Right lobe of liver (tissue), 6 donors: Measurements from ENCODE around the gene ANKRD27. TPM values are rescaled to one million over a fixed set of nuclear protein-coding genes. Genes with fewer than 3 reads are reported as not detected.
A peak's percentile ranks its signal among the peaks of the same experiment; 100 is the strongest.

Experiments used
- ATAC-seq, 4 donors: fragments of 200-7000 bp; cut with Tn5 transposase; one replicate each; pipeline ENCODE4 v1.9.1; 2020; ENCODE audit warnings: mild to moderate bottlenecking in 4 of 4, moderate library complexity in 4 of 4
- DNase-seq, 3 donors: peaks; one replicate each; pipeline ENCODE4 v3.0.0-alpha.2; 2020
- H3K27ac ChIP-seq, 3 donors: fragments of 200-600 bp; one replicate each; pipeline ENCODE4 v1.8.0; 2022
- H3K27me3 ChIP-seq, 2 donors: fragments of 200-600 bp; one replicate each; pipeline ENCODE4 v1.8.0; 2022
- H3K36me3 ChIP-seq, 4 donors: fragments of 200-600 bp; sonication (generic) in 1 of 4; one replicate each; pipeline versions ENCODE4 v1.5.1 to v1.8.0; 2017 to 2022; ENCODE audit warnings: control low read depth in 1 of 4
- H3K4me1 ChIP-seq, 4 donors: fragments of 200-600 bp; sonication (generic) in 1 of 4; one replicate each; pipeline versions ENCODE4 v1.5.1 to v1.8.0; 2017 to 2022; ENCODE audit warnings: control low read depth in 1 of 4
- H3K4me3 ChIP-seq, 3 donors: fragments of 200-600 bp; one replicate each; pipeline ENCODE4 v1.8.0; 2022
- H3K9me3 ChIP-seq, 4 donors: fragments of 200-600 bp; sonication (generic) in 1 of 4; one replicate each; pipeline versions ENCODE4 v1.5.1 to v1.8.0; 2017 to 2022; ENCODE audit warnings: control low read depth in 1 of 4
- CTCF ChIP-seq, 4 donors: fragments of 200-600 bp in 3 of 4; fragments of 450-650 bp in 1 of 4; IDR thresholded peaks; one replicate each; pipeline versions ENCODE4 v1.5.1 to v1.8.0; 2016 to 2022; ENCODE audit warnings: antibody characterized with exemption in 4 of 4, mild to moderate bottlenecking in 2 of 4
- POLR2A ChIP-seq: fragments of 450-650 bp; IDR thresholded peaks from one replicate; pipeline ENCODE4 v1.6.1; 2017; ENCODE audit warnings: antibody characterized with exemption, mild to moderate bottlenecking
- WGBS: methylation state at CpG from one replicate; pipeline ENCODE4 v1.1.6; 2018; ENCODE audit warnings: low coverage, low lambda C conversion rate; ENCODE audit not compliant: insufficient coverage; ENCODE audit errors: missing lambda C conversion rate; 5-methylcytosine and 5-hydroxymethylcytosine counted together
- intact Hi-C, 2 donors: fragments of 100-400 bp; cut with DNase I; formaldehyde crosslinking; loops; one replicate each; pipeline versions ENCODE4 v1.11.2 to v1.14.1; 2022
- total RNA-seq, 6 experiments: library from RNA; depleted of rRNA in 2 of 6; stranded (reverse); fragments of >200 nt in 2 of 6; fragmentation: NEBNext Ultra II Directional in 3 of 6; extraction: Animal tissue kit (Norgen Biotek cat#: 25700) in 3 of 6; gene quantifications; one replicate each; pipeline versions ENCODE4 v1.1.0 to v1.2.4, GENCODE V29; 2016 to 2023
- donor health status: DM: no; HTN: yes; CAD: no.
- donor health status: DM: no; HTN: no; CAD: no.
- donor health status: DM: no; HTN: no; CAD: no.
- donor health status: DM: no; HTN: yes; CAD: no.
- donor health status: DM: no; HTN: yes; CAD: no.

Gene ANKRD27
- total RNA-seq, 6 experiments from 2014 or later: 7.6 to 12.5 (median 9.0) TPM

GRCh38 chr19:32692727-32693061, 17.7 kb upstream of the ANKRD27 start:
- intact Hi-C loops: no loop called here
- WGBS: no CpG with 5 or more reads among the region's 7 CpGs
- ATAC-seq: no peak

GRCh38 chr19:32691952-32692726, 17.2 kb upstream of the ANKRD27 start:
- 5% methylated on average over 29 of the region's 93 CpGs for WGBS
- no peaks in the 10 kb centered on the region for H3K27me3 ChIP-seq
- ATAC-seq (peak; percentile 57 to 71 (median 67)), DNase-seq (peak; percentile 63 to 74 (median 72))
- no peak for TF ChIP-seq CTCF (IDR thresholded peaks at IDR 0.05)
- TF ChIP-seq POLR2A: peak; percentile 31
- intact Hi-C loops: no loop called here
- peaks cover 0 to 54% (median 17%) of the 10 kb centered on the region in 4 donors for H3K4me1 ChIP-seq
- no peaks in the 10 kb centered on the region for H3K9me3 ChIP-seq
- H3K4me3 ChIP-seq: peak overlapping the region; percentile 67 to 70 (median 68)
- H3K27ac ChIP-seq: peak overlapping the region; percentile 65 to 80 (median 67)
- H3K36me3 ChIP-seq: no peaks in the 10 kb centered on the region

More at GRCh38 chr19:32692727-32693061, 17.7 kb upstream of the ANKRD27 start:
- Histone ChIP-seq H3K27me3 (no peaks in the 10 kb centered on the region), H3K36me3 (no peaks in the 10 kb centered on the region), H3K4me3 (peak overlapping the region; percentile 67 to 70 (median 68)), H3K4me1 (peaks cover 0 to 58% (median 19%) of the 10 kb centered on the region in 4 donors), H3K27ac (peak overlapping the region in 2 of 3 donors; percentile 65 to 80), H3K9me3 (no peaks in the 10 kb centered on the region)
- TF ChIP-seq CTCF (IDR thresholded peaks at IDR 0.05) (no peak), POLR2A (no peak)
- no peak for DNase-seq

DNA sequence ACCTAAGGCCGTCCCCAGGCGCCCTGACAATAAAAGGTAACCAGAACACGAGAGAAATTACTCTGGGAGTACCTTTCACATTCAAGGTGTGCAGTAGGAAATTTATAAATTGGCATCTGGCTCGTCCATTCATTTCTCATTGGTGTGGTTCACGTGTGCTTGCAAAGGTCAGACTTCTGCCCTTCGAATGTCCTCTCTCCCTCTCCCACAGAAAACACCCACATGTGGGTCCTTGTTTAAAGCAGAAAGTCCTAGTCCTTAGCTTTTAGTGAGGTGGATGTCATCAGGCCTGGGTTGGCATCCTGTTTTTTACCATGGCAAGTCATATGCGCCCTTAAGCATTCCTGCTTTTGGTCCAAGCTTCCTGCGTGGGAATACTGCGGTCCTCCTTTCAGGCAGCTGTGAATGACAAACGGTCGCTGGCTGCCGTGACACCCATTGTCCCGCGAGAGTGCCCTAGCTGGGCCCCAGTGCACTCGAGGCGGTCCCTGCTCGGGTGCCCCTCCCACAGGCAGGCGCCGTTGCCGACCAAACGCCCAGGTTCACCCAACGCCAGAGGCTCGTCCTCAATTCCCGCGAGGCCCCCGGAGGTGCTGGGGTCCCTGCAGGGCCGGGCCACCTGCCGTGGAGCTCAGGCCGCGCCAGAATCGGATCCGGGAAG, 16.4 kb upstream of the ANKRD27 start, which contains the start of gene NUDT19:
Gene NUDT19 (plus strand): TSS at position 531 of the 661 bp plus-strand sequence. CDS start 140 bp downstream, outside the sequence.
- no peaks in the 10 kb centered on the region for H3K36me3 ChIP-seq
- H3K27me3 ChIP-seq: no peaks in the 10 kb centered on the region
- peak; percentile 97 for ATAC-seq
- 1% methylated on average over 13 of the region's 32 CpGs for WGBS
- H3K4me3 ChIP-seq: peak within 1 kb of the TSS; percentile 67 to 70 (median 68)
- TF ChIP-seq POLR2A: peak; percentile 81
- TF ChIP-seq CTCF (IDR thresholded peaks at IDR 0.05): no peak
- no peaks in the 10 kb centered on the region for H3K9me3 ChIP-seq
- intact Hi-C loops: no loop called here
- H3K4me1 ChIP-seq: peaks cover 0 to 47% (median 13%) of the 10 kb centered on the region in 4 donors
- peak within 1 kb of the TSS; percentile 65 to 80 (median 67) for H3K27ac ChIP-seq
- DNase-seq: peak; percentile 86 to 91 (median 90)

- H3K36me3 ChIP-seq: no peaks in the 10 kb centered on the region
- 80% methylated on average over 1 of the region's 1 CpG for WGBS
- ATAC-seq (no peak), DNase-seq (no peak)
- no peaks in the 10 kb centered on the region for H3K9me3 ChIP-seq
- no peaks in the 10 kb centered on the region for H3K27me3 ChIP-seq
- intact Hi-C loops: no loop called here
- H3K4me3 ChIP-seq: no peak overlapping the region
- H3K4me1 ChIP-seq: peaks cover 0 to 18% (median 7%) of the 10 kb centered on the region in 4 donors
- TF ChIP-seq CTCF (IDR thresholded peaks at IDR 0.05) (no peak), POLR2A (no peak)
- no peak overlapping the region for H3K27ac ChIP-seq
Observed at GRCh38 chr19:32688311-32688710, 13.3 kb upstream of the ANKRD27 start.
